HG03575 (cell line): ENCODE data around the gene WASHC3.
A peak's percentile ranks its signal among the peaks of the same experiment; 100 is the strongest.
"Not testable (repeated sequence)": the region's sequence is repeated elsewhere in the genome, so short reads cannot be mapped to it uniquely, and the experiment has no call there.

Source experiments
- ATAC-seq: cut with Tn5 transposase; IDR thresholded peaks from one replicate; pipeline ENCODE4 v1.9.1; 2021; ENCODE audit not compliant: unreplicated experiment, insufficient number of reproducible peaks, low FRiP score; ENCODE audit errors: extremely low read depth

Gene WASHC3

GRCh38 chr12:102052192-102053061, 9.4 kb downstream of the WASHC3 start:
- no peak for ATAC-seq

GRCh38 chr12:102051431-102051965, 10.3 kb downstream of the WASHC3 start:
- peak; percentile 55 for ATAC-seq

DNA sequence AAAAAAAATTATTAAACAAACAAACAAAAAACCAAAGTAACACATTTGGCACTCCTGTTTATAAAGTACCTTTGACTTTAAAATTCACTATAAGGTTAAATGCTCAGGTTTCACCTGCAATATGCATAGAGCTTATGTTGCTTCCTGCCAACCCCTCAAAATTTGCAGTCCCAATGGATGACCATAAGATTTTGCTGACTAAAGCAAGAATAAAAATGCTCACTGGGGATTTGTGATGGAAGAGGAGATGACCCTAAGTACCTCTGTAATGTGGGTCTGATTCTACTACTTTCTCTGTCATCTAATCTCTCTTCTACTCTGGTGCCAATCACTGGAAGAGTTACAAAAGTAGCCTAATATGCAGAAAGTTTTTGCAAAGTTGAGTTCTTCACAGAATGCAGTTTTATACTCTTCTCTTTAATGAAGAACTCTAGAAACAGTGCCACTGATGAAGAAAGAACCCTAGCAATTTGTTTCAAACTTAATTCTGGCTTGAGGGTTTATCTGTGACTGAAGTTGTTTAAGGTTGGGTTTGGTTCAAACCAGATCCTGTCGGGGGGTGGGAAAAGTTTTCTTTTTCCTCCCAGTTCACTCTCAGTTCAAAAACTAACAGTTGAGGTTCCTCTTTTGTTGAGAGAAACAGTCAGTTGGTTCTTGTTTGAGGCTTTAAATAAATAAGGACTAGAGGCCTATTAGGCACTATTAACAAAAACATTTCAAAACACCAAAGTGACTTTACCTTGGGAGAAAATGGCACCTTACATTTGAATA, 10.9 kb downstream of the WASHC3 start:
- ATAC-seq, result no peak

- no peak for ATAC-seq
Observed at GRCh38 chr12:102043928-102044327, 17.9 kb downstream of the WASHC3 start.

GRCh38 chr12:102033991-102034745, 27.6 kb downstream of the WASHC3 start:
- ATAC-seq, result no peak

GRCh38 chr12:102031852-102032251, 29.9 kb downstream of the WASHC3 start:
- ATAC-seq, result no peak

DNA sequence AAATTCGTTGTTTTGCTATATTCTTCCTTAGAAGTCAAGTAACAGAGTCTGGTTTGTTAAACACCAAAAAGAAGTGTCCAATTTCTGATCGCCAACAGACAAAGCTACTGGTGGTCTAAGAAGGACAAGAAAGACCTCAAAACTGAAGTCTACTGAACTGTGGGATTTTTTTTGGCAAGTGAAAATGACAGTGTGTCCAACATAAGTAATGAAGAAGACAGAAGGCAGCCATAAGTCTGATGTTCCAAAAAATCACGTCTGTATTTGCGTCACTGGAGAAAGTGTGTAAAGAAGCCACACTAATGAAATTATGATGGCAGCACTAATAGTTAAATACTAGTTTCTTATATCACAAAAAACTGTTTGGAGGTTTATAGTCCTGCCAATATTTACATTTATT, 32.6 kb downstream of the WASHC3 start:
- no peak for ATAC-seq

- ATAC-seq, result no peak
Observed at GRCh38 chr12:102026728-102027127, 35.1 kb downstream of the WASHC3 start.

GRCh38 chr12:102024765-102025164, 37.0 kb downstream of the WASHC3 start:
- no peak for ATAC-seq

DNA sequence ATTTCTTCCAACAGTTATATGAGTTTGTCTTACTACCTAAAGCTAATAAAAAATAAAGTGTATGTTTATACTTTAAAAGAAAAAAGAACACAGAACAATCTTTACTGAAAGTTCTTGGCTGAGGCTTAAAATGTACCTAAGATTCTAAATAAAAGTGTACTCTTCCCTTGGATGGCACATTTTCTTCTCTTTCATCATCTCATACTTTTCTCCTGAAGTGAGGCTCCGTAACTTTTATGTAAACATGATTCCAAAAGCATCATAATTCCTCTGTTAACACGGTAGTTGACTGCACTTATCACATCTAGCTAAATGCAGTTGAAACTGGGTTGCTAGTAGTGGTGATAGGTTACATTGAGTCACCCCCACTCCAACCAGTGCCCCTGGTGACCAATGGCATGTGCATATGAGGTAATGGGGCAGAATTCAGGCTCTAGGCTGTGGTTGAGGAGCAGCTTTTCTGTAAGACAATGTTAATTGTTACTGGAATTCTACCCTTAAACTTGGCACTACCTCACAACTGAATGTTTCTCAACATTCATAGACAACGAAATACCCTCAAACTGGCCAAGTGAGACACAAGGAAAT, 38.4 kb downstream of the WASHC3 start:
- no peak for ATAC-seq

- ATAC-seq, result no peak
Observed at GRCh38 chr12:102022286-102022685, 39.5 kb downstream of the WASHC3 start.

DNA sequence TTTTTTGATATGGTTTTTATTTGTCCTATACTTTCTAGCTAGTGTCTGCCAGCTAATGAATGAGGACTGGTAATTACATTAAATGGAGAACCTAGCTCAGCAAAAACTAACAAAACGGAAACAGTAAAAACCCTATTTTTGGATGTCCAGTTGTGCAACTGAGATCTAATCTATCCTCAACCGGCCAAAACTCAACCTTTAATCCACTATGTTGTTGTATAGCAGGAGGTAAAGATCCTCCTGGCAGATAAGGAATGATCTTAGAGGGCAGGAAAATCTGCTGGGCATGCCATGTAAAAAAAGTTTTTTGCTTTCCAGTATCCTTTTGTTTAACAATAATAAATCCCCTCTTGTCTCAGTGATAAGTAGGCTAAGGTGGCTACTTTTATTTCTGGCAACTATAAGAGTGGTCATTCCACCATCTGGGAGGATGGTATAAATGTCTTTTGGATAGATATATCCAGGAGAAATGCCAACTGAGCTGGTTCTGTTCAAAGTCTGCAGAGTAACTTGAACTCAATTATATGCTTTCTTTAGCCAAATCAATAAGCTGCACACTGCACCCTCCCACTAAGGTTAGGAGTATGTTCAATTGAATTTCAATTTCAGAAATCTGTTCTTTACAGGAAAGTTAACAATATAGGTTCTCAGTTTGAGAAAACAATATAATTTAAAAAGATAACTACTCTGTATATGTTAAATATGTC, 40.1 kb downstream of the WASHC3 start:
- no peak for ATAC-seq

DNA sequence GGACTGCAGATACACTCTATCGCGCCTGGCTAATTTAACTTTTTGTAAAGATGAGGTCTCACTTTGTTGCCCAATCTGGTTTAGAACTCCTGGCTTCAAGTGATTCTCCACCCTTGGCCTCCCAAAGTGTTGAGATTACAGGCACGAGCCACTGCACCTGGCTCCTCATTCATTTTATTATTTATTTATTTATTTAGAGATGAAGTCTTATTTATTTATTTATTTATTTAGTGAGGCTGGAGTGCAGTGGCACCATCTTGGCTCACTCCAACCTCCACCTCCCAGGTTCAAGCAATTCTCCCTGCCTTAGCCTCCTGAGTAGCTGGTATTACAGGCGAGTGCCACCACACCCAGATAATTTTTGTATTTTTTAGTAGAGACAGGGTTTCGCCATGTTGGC, 43.2 kb downstream of the WASHC3 start:
- not testable (repeated sequence) for ATAC-seq

GRCh38 chr12:102016472-102016871, 45.3 kb downstream of the WASHC3 start:
- no peak for ATAC-seq

- ATAC-seq, result peak; percentile 88
Observed at GRCh38 chr12:102010265-102010994, 51.4 kb downstream of the WASHC3 start.

DNA sequence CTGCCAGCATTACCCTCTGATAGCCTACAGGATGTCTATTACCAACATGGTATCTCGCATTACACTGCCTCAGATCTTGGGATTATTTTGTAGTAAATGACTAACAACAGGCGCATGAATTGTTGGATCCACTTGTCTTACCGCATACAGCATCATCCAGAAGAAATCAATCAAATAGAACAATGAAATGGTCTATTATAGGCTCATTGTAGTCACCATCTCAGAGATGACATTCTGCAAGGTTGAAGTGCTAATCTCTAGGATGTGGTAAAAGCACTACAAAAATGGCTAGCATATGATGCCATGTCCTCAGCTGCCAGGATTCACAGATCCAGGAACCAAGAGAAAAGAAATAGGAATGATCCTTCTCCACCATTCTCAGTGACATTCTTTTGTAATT, 52.0 kb downstream of the WASHC3 start:
- ATAC-seq, result no peak

GRCh38 chr12:102008615-102009126, 53.1 kb downstream of the WASHC3 start:
- ATAC-seq, result no peak

- no peak for ATAC-seq
Observed at GRCh38 chr12:102005256-102005655, 56.5 kb downstream of the WASHC3 start.
